SK-N-MC (cell line): ENCODE measurements around the gene SALL1.

Source experiments
- EZH2 ChIP-seq: fragments of 200-600 bp; sonication (generic); IDR thresholded peaks from one replicate; pipeline ENCODE4 v1.6.1; 2017; ENCODE audit warnings: antibody characterized with exemption
- FOXP2 ChIP-seq: optimal IDR thresholded peaks from 2 replicates; pipeline ENCODE3; 2011; ENCODE audit warnings: mild to moderate bottlenecking, moderate library complexity; ENCODE audit not compliant: insufficient read depth; ENCODE audit errors: extremely low read length, control extremely low read depth

DNA sequence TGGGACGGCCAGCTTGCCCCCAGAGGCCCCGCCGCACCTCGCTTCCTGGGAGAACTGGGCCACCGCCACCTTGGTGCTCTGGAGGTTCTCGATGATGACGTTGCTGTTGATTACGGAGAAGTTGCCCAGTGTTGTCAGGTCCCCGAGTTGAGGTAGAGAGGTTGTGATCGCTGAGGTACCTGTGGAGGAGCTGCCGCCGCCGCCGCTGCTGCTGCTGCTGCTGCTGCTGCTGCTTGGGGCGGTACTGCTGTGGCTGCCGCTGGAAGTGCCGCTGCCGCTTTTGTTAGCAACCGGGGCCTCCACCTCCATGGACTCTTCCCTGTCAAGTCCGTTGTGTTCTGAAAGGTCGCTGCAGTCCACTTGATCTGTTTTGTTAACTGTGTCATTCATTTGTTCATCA lies 9.5 kb downstream of the SALL1 start:
- no peak for TF ChIP-seq EZH2
- TF ChIP-seq FOXP2: no peak
